ENCODE measurements around the gene ZNF689. TPM values are rescaled to one million over a fixed set of nuclear protein-coding genes. Genes with fewer than 3 reads are reported as not detected.

ZNF689 gene
- total and polyA plus RNA-seq, 2 of the 13 experiments (the other 11 are each of a cell fraction or from before 2014, with no cell fraction given) = 9.7 to 19.5 TPM

GRCh38 chr16:30567991-30568638, 42.1 kb downstream of the ZNF689 start (continued):
- TF ChIP-seq, protein P1, sequence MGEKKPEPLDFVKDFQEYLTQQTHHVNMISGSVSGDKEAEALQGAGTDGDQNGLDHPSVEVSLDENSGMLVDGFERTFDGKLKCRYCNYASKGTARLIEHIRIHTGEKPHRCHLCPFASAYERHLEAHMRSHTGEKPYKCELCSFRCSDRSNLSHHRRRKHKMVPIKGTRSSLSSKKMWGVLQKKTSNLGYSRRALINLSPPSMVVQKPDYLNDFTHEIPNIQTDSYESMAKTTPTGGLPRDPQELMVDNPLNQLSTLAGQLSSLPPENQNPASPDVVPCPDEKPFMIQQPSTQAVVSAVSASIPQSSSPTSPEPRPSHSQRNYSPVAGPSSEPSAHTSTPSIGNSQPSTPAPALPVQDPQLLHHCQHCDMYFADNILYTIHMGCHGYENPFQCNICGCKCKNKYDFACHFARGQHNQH (CRISPR knock-in tag; IDR thresholded peaks at IDR 0.05) = no peak
- TF ChIP-seq YY1 (IDR thresholded peaks at IDR 0.05; ENCODE audit: insufficient read depth, insufficient replicate concordance, low read depth, low read length) (no peak), RARA (CRISPR knock-in tag; IDR thresholded peaks at IDR 0.05) (no peak), FIP1L1 (IDR thresholded peaks at IDR 0.05; ENCODE audit: borderline replicate concordance, insufficient read depth, low read depth, low read length) (no peak), ZNF567 (CRISPR knock-in tag; IDR thresholded peaks at IDR 0.05; ENCODE audit: borderline replicate concordance) (no peak), RAD51 (IDR thresholded peaks at IDR 0.05; ENCODE audit: borderline replicate concordance) (no peak), PHF8 (CRISPR knock-in tag; IDR thresholded peaks at IDR 0.05) (no peak), ZMAT5 (CRISPR knock-in tag; IDR thresholded peaks at IDR 0.05; ENCODE audit: borderline replicate concordance, low read depth) (no peak), NFATC3 (CRISPR knock-in tag; IDR thresholded peaks at IDR 0.05) (no peak), SNAI1 (CRISPR knock-in tag; IDR thresholded peaks at IDR 0.05; ENCODE audit: borderline replicate concordance) (no peak), SAP130 (CRISPR knock-in tag; IDR thresholded peaks at IDR 0.05; ENCODE audit: low read depth) (peak; percentile 53; the same call in 1 of the 2 replicates), ZNF512 (CRISPR knock-in tag; IDR thresholded peaks at IDR 0.05) (no peak), ZNF441 (CRISPR knock-in tag; IDR thresholded peaks at IDR 0.05; ENCODE audit: borderline replicate concordance) (no peak), GATAD2A (CRISPR knock-in tag; IDR thresholded peaks at IDR 0.05) (peak; percentile 51), POLR2AphosphoS2 (IDR thresholded peaks at IDR 0.05; ENCODE audit: low read depth, low read length) (no peak), GPBP1L1 (CRISPR knock-in tag; IDR thresholded peaks at IDR 0.05) (no peak), RBFOX2 (IDR thresholded peaks at IDR 0.05; ENCODE audit: low read depth, low read length) (no peak), ZNF124 (CRISPR knock-in tag; IDR thresholded peaks at IDR 0.05) (no peak), PPARG (CRISPR knock-in tag; conservative IDR thresholded peaks at IDR 0.05) (no peak), MED13 (CRISPR knock-in tag; IDR thresholded peaks at IDR 0.05) (no peak), SMARCC2 (IDR thresholded peaks at IDR 0.05) (no peak), NR3C1 (CRISPR knock-in tag; IDR thresholded peaks at IDR 0.05) (no peak)
- TF ChIP-seq, protein P2, sequence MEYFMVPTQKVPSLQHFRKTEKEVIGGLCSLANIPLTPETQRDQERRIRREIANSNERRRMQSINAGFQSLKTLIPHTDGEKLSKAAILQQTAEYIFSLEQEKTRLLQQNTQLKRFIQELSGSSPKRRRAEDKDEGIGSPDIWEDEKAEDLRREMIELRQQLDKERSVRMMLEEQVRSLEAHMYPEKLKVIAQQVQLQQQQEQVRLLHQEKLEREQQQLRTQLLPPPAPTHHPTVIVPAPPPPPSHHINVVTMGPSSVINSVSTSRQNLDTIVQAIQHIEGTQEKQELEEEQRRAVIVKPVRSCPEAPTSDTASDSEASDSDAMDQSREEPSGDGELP (IDR thresholded peaks at IDR 0.05; ENCODE audit: borderline replicate concordance, low read depth) = peak; percentile 73
- TF ChIP-seq, protein P3, sequence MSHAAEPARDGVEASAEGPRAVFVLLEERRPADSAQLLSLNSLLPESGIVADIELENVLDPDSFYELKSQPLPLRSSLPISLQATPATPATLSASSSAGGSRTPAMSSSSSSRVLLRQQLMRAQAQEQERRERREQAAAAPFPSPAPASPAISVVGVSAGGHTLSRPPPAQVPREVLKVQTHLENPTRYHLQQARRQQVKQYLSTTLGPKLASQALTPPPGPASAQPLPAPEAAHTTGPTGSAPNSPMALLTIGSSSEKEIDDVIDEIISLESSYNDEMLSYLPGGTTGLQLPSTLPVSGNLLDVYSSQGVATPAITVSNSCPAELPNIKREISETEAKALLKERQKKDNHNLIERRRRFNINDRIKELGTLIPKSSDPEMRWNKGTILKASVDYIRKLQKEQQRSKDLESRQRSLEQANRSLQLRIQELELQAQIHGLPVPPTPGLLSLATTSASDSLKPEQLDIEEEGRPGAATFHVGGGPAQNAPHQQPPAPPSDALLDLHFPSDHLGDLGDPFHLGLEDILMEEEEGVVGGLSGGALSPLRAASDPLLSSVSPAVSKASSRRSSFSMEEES (CRISPR knock-in tag; IDR thresholded peaks at IDR 0.05) = 0 out of 2 replicates have a peak, but pooled peaks have one; percentile 44

Measured in HepG2 (cell line).